Testis (tissue), 2 donors: Measurements from ENCODE around the gene DEAF1.

Source experiments
- POLR2A ChIP-seq: fragments of 450-650 bp; IDR thresholded peaks from one replicate; pipeline ENCODE4 v1.6.1; 2017; ENCODE audit warnings: antibody characterized with exemption, mild to moderate bottlenecking, moderate library complexity
- TF ChIP-seq, protein P1 (sequence below), 3 experiments: fragments of 450-650 bp in 2 of 3; fragments of 200-600 bp in 1 of 3; sonication (generic) in 1 of 3; IDR thresholded peaks; one replicate each; pipeline ENCODE4 v1.5.1; 2016 to 2019; ENCODE audit warnings: antibody characterized with exemption in 3 of 3, mild to moderate bottlenecking in 2 of 3, moderate library complexity in 1 of 3

DNA sequence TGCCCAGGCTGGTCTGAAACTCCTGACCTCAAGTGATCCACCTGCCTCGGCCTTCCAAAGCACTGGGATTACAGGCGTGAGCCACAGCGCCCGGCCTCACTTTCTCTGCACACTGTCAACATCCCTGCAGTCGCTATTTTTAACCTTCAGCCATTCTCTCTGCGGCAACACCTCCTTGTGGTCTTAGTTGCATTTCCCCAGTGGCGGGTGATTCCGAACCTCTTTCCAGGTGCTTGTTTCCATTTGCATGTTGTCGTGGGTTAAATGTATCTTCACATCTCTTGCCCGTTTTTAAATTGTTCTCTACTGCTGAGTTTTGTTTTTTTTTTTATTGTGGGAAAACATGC is 65.8 kb downstream of the DEAF1 start:
- TF ChIP-seq, protein P1, sequence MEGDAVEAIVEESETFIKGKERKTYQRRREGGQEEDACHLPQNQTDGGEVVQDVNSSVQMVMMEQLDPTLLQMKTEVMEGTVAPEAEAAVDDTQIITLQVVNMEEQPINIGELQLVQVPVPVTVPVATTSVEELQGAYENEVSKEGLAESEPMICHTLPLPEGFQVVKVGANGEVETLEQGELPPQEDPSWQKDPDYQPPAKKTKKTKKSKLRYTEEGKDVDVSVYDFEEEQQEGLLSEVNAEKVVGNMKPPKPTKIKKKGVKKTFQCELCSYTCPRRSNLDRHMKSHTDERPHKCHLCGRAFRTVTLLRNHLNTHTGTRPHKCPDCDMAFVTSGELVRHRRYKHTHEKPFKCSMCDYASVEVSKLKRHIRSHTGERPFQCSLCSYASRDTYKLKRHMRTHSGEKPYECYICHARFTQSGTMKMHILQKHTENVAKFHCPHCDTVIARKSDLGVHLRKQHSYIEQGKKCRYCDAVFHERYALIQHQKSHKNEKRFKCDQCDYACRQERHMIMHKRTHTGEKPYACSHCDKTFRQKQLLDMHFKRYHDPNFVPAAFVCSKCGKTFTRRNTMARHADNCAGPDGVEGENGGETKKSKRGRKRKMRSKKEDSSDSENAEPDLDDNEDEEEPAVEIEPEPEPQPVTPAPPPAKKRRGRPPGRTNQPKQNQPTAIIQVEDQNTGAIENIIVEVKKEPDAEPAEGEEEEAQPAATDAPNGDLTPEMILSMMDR (IDR thresholded peaks at IDR 0.05), result no peak
- no peak for TF ChIP-seq POLR2A
